ENCODE data around the gene CD300E.

Gene CD300E

GRCh38 chr17:74603037-74603635, 20.4 kb downstream of the CD300E start:
- in situ Hi-C loops (cut with HindIII; ENCODE audit: low sequenced_read_pairs): no loop called here

DNA sequence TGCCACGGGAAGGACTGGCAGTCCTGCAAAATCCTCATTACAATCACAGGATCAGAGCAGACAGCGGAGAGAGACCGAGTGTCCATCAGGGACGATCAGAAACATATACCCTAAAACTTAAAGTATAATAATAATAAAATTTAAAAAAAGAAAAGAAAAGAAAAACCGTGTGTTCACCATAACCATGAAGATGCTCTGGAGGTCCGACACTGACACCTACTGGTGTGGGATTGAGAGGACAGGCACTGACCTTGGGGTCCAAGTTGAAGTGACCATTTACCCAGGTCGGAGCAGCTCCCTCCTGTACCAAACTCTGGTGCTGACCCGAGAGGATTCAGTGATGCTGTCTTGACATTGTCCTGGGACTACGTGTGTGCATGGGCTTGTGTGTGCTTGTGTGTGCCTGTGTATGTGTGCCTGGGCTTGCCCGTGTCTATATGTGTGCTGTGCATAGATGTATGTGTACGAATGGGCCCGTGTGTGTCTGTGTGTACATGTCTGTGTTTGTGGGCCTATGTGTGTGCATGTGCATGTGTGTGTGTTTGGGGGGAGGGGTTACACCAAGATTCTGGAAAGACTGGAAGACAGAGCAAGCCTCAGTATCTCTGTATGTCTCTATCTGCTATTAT, 21.5 kb downstream of the CD300E start:
- in situ Hi-C loops (cut with HindIII; ENCODE audit: low sequenced_read_pairs): no loop called here

GRCh38 chr17:74599448-74599939, 24.0 kb downstream of the CD300E start:
- in situ Hi-C loops (cut with HindIII; ENCODE audit: low sequenced_read_pairs): no loop called here

DNA sequence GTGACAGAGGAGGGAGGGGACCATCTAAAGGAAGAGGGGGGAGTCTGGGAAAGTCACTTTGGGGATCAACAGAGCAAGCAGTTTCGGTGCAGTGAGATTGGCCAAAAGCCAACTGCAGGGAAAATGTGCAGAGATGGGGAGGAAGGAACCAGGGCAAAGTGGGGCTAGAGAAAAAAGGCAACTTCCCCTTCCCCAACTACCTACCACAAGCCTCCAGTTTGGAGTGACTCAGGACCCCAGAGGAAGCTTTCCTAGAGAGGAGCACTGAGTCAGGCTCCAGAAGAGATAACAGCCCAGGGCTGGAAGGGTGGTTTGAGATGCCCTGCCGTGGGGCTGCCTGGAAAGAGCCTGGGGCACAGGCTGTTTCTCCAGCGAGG, 24.5 kb downstream of the CD300E start:
- in situ Hi-C loops (cut with HindIII; ENCODE audit: low sequenced_read_pairs): no loop called here

DNA sequence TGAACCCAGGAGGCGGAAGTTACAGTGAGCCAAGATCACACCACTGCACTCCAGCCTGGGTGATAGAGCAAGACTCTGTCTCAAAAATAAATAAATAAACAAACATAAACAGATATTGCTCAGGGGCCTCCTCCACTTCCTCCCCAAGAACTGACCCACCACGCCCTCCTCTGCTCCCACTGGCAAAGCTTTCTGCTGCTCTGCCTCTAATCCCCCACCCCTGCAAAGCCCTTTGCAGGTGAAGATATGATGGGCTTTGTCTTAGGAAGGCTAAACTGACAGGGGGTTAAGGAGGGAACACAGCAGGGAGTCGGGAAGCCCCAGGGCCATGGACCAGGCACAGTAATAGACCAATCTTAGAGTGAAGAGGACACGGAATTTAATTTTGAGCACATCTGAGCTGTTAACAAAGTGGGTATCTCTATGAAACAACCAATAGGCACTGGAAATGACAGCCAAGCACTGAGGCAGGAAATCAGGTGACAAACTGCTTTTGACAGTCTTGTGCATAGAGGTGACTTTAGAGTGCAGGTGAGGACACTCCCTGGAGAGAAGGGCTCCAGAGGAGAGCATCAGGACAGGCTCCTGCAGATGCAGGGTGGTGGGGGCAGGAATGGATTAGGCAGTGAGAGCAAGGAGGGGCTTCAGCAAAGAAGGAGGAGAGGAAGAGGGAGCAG, 25.1 kb downstream of the CD300E start:
- in situ Hi-C loops (cut with HindIII; ENCODE audit: low sequenced_read_pairs): no loop called here

DNA sequence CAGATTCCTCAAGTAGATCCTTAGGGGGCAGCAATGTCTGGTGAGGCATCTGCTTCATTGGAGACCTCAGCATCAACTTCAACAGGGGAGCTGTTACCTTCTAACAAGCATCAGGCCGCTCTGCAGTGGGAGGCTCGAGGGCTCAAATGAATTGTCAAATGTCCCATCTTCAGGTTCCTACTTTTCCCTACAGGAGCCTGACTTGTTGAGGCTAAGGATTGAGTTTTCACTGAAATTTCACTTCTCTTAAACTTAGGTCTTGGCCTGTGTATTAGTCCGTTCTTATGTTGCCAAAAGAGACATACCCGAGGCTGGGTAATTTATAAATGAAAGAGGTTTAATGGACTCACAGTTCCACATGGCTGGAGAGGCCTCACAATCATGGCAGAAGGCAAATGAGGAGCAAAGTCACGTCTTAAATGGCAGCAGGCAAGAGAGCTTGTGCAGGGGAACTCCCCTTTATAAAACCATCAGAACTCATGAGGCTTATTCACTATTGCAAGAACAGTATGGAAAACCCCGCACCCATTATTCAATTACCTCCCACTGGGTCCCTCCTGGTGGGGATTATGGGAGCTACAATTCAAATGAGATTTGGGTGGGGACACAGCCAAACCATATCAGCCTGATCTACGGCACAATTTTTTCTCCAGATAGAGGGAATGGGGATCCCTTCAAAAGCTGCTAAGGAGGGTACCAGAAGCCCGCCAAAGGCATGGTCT, 26.3 kb downstream of the CD300E start:
- in situ Hi-C loops (cut with HindIII; ENCODE audit: low sequenced_read_pairs): no loop called here

DNA sequence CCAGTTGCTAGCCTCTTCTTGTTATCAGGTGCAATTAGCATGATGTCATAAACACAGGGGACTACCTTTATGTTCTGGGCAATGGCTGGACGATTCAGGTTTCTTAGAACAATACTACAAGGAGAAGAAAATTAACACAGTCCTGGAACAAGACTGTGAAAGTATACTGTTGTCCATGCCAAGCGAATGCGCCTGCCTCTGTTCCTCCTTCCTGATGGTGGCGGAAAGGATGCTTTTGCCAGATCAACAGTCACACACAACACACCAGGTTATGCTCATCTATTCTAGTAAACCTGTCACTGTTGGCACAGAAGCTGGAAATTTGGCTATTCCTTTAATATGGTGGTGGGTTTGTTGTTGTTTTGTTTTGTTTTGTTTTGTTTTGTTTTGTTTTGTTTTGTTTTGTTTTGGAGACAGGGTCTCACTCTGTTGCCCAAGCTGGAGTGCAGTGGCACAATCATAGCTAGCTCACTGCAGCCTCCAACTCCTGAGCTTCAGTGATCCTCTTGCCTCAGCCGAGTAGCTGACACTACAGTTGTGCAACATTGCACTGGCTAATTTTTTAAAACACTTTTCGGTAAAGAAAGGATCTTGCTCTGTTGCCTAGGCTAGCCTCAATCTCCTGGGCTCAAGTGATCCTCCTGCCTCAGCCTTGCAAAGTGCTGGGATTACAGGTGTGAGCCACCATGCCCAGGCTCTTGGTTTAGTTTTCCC, 28.3 kb downstream of the CD300E start:
- in situ Hi-C loops (cut with HindIII; ENCODE audit: low sequenced_read_pairs): no loop called here

- in situ Hi-C loops (cut with HindIII; ENCODE audit: low sequenced_read_pairs): no loop called here
These were observed 31.2 kb downstream of the CD300E start, which contains the start of gene CD300LD for GRCh38 chr17:74592087-74592990. Gene CD300LD (minus strand): TSS chr17:74592283. CDS start chr17:74592202, 81 bp downstream.

- in situ Hi-C loops (cut with HindIII; ENCODE audit: low sequenced_read_pairs): no loop called here
These were observed 32.0 kb downstream of the CD300E start for GRCh38 chr17:74591503-74591902.

DNA sequence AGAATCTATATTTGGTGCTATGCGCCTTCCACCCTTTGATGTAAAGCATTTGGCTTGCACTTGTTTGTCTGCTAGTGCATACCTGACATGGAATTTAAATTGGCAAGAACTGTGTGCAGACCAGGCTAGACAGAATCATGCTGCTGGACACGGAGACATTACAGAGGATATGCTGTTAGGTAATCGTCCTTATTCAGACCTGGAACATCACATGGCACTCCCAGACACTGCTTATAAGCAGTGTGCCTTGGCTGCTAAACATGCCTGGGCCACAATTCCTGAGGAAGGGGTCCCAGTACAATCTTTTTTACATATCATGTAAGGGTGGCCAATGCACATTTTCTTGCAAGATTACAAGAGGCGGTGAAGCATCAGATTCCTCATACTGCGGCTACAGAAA, 37.8 kb downstream of the CD300E start:
- in situ Hi-C loops (cut with HindIII; ENCODE audit: low sequenced_read_pairs): no loop called here

- in situ Hi-C loops (cut with HindIII; ENCODE audit: low sequenced_read_pairs): no loop called here
These were observed 39.1 kb downstream of the CD300E start for GRCh38 chr17:74584292-74585060.

DNA sequence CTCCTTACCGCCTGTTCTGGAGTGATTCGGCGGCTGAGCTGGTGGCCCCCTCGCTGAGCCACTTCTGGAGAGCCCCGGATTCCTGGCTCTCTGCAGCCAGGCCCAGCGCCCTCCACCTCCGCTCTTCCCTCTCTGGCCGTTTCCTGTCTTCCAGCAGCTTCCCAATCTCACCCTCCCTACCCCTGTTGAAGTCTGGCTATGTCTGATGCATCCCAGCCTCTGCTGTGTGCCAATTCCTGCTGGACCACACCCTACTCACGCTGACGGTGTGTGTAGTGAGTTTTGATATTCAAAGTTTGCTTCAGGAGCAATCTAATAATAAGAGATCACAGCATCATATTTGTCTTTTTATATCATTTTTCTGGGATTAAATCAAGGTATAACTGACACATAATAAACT, 40.9 kb downstream of the CD300E start:
- in situ Hi-C loops (cut with HindIII; ENCODE audit: low sequenced_read_pairs): no loop called here

DNA sequence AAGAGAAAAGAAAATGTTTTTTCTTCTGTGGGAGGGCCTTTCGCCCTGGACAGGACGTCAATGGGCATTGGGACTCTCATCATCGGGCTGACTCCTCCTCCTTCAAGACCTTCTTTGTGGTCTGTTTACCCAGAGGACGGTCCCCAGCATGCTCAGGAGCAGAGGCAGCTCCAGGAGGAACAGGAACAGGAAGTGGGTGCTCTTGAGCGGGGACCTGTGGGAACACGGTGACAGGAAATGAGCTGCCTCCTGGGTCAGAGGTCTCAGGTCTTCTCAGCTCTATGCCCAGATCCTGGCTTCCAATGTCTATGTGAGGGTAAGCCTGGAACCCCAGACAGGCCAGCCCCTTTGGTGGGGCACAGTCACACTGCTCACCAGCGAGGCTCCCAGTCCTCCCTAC, 43.6 kb downstream of the CD300E start:
- in situ Hi-C loops (cut with HindIII; ENCODE audit: low sequenced_read_pairs): no loop called here

GRCh38 chr17:74578979-74579378, 44.6 kb downstream of the CD300E start:
- in situ Hi-C loops (cut with HindIII; ENCODE audit: low sequenced_read_pairs): no loop called here

DNA sequence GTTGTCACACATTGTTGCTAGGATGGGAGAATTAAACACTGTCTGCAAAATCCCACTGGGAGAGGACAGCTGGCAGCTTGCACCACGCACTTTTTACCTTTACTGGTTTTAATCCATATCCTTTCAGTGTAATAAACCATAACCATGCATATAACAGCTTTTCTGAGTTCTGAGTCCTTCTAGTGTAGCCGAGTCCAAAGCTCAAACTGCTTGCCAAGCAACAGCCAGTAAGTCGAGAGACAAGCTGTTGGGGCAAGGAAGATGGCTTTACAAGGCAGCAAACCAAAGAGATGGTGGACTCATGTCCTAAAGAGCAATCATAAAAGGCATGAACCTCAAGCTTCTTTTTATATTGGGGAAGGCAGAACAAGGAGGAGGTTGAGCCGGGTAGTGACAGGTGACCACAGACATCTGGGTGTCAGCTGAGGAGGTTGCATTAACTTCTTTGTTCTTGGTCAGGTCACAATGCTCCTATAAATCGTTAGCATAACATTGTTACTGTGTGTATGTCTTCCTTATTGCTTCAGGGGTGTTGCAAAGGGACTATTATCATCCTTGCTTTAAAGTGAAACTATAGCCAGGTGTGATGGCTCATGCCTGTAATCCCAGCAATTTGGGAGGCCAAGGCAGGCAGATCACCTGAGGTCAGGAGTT, 48.9 kb downstream of the CD300E start:
- in situ Hi-C loops (cut with HindIII; ENCODE audit: low sequenced_read_pairs): loop anchor here (5.0 kb wide), 1 partner anchor 43 kb away; no protein-coding TSS in a partner anchor

DNA sequence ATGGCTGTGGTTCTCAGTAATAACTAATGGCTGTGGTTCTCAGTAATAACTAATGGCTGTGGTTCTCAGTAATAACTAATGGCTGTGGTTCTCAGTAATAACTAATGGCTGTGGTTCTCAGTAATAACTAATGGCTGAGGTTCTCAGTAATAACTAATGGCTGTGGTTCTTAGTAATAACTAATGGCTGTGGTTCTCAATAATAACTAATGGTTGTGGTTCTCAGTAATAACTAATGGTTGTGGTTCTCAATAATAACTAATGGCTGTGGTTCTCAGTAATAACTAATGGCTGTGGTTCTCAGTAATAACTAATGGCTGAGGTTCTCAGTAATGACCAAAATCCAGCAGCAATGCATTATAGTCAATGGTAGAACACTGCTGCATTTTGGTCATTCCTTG, 49.9 kb downstream of the CD300E start:
- in situ Hi-C loops (cut with HindIII; ENCODE audit: low sequenced_read_pairs): loop anchor here (5.0 kb wide), 1 partner anchor 44 kb away; no protein-coding TSS in a partner anchor

DNA sequence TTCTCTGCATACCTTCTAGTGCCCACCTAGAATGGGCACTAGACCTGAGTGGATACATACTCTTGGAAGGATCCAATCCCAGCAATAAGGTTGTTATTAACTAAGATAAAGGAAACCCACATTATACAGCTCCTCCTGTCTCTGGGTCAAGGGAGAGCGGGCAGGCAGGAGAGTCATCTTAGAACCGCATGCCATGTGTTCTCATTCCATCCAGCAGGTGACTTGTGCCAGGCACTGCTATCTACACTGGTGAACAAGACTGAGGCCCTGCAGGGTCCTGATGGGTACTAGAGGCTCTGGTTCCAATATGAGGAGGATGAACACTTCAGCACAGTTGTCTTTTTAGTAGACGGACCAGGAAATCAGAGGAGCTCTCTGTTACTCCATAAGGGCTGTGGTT, 50.4 kb downstream of the CD300E start:
- in situ Hi-C loops (cut with HindIII; ENCODE audit: low sequenced_read_pairs): loop anchor here (5.0 kb wide), 1 partner anchor 44 kb away; no protein-coding TSS in a partner anchor

GRCh38 chr17:74571621-74572270, 51.8 kb downstream of the CD300E start:
- in situ Hi-C loops (cut with HindIII; ENCODE audit: low sequenced_read_pairs): loop anchor here (5.0 kb wide), 1 partner anchor 46 kb away; no protein-coding TSS in a partner anchor
